Keratinocyte (primary cell): Measurements from ENCODE around the gene GRP.

Experiments used
- EZH2 ChIP-seq: IDR thresholded peaks from one replicate; pipeline ENCODE4 v1.6.1; 2012; ENCODE audit warnings: inconsistent platforms, mild to moderate bottlenecking, low read length, moderate library complexity
- TF ChIP-seq, protein P1 (sequence below), 3 experiments: IDR thresholded peaks in 1 of 3; conservative IDR thresholded peaks in 1 of 3; optimal IDR thresholded peaks in 1 of 3; 2 replicates in 2 of 3; 3 replicates in 1 of 3; pipeline versions ENCODE3 to v1.5.1; 2011; ENCODE audit warnings: low read length in 3 of 3, mild to moderate bottlenecking in 3 of 3, moderate library complexity in 2 of 3, control low read depth in 1 of 3, inconsistent platforms in 1 of 3; ENCODE audit not compliant: insufficient read depth in 2 of 3; ENCODE audit errors: extremely low read depth in 1 of 3

DNA sequence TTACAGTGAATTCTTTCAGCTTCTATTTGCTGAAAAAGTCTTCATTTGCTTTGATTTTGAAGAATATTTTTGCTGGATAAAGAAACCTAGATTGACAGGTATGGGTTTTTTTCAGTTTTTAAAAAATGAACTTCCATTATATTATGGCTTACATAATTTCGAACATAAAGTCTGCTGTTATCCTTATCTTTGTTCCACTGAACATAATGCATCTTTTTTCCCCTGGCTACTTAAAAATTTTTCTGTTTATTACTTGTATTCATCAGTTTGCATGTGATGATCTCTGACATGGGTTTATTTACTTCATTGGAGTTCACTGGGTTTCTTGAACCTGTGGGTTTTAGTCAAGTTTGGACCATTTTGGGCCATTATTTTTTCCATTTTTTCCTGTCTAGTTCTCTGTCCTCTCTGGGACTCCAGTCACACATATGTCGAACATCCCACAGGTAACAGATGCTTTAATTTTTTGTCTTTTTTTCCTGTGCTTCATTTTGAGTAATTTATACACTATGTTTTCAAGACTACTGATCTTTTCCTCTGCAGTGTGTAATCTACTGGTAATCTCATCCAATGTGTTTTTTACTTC is 47.2 kb upstream of the GRP start:
- TF ChIP-seq, protein P1, sequence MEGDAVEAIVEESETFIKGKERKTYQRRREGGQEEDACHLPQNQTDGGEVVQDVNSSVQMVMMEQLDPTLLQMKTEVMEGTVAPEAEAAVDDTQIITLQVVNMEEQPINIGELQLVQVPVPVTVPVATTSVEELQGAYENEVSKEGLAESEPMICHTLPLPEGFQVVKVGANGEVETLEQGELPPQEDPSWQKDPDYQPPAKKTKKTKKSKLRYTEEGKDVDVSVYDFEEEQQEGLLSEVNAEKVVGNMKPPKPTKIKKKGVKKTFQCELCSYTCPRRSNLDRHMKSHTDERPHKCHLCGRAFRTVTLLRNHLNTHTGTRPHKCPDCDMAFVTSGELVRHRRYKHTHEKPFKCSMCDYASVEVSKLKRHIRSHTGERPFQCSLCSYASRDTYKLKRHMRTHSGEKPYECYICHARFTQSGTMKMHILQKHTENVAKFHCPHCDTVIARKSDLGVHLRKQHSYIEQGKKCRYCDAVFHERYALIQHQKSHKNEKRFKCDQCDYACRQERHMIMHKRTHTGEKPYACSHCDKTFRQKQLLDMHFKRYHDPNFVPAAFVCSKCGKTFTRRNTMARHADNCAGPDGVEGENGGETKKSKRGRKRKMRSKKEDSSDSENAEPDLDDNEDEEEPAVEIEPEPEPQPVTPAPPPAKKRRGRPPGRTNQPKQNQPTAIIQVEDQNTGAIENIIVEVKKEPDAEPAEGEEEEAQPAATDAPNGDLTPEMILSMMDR (optimal IDR thresholded peaks at IDR 0.05 in 1 of 3, IDR thresholded peaks at IDR 0.05 in 1 of 3, conservative IDR thresholded peaks at IDR 0.05 in 1 of 3; ENCODE audit: extremely low read depth in 1 of 3, insufficient read depth in 2 of 3, low read length in 3 of 3) = no peak
- TF ChIP-seq EZH2 = no peak
